K562 (cell line): ENCODE data around the gene SAP25. TPM values are rescaled to one million over a fixed set of nuclear protein-coding genes. Genes with fewer than 3 reads are reported as not detected.
"Not testable (repeated sequence)": the region's sequence is repeated elsewhere in the genome, so short reads cannot be mapped to it uniquely, and the experiment has no call there.

Experiments
- ATAC-seq: fragments of 200-7000 bp; cut with Tn5 transposase; 3 replicates; pipeline ENCODE4 v1.9.1; 2020; ENCODE audit warnings: moderate library complexity
- BruUV-seq: library from RNA; stranded (reverse); fragments of 400-500 nt; replicated peaks from 2 replicates; lab custom pipeline; 2021; lab: Mats Ljungman, UMichigan
- CTCF ChIA-PET: fragments of 300-600 bp; formaldehyde crosslinking; extraction: SDS; loops from one replicate; lab custom pipeline; 2021; ENCODE audit warnings: low intra/inter-chr PET ratio; lab: Yijun Ruan, JAX
- POLR2A ChIA-PET: fragments of 300-600, 350-650 bp; sonication (Branson Sonifier 250); formaldehyde crosslinking; extraction: SDS; loops from one replicate; lab custom pipeline; 2021; ENCODE audit warnings: antibody characterized with exemption, inconsistent platforms; lab: Yijun Ruan, JAX
- DNase-seq, 4 experiments: peaks; one replicate each; pipeline versions ENCODE4 v3.0.0 to v3.0.0-alpha.2; 2011 to 2018; ENCODE audit warnings: low spot score in 3 of 4, mixed read lengths in 3 of 4; ENCODE audit errors: extremely low read depth in 1 of 4
- FAIRE-seq: peaks from 2 replicates; lab custom pipeline; 2011; peaks lifted over from hg19 to GRCh38; lab: Jason Lieb, UNC
- H2AFZ ChIP-seq: 2 replicates; pipeline ENCODE4 v1.6.0; 2011; ENCODE audit warnings: low read depth, low read length, control low read depth, inconsistent platforms
- H3K27ac ChIP-seq: fragments of 200-600 bp; 3 replicates; pipeline ENCODE4 v1.8.0; 2011; ENCODE audit warnings: low read depth, mild to moderate bottlenecking, control low read depth, inconsistent platforms, low read length, moderate library complexity, mixed read lengths; ENCODE audit errors: extremely low read depth
- H3K27me3 ChIP-seq, 2 experiments: fragments of 300-600 bp in 1 of 2; 2 replicates in 1 of 2; 3 replicates in 1 of 2; pipeline versions ENCODE4 v1.6.0 to v1.8.0; 2011; ENCODE audit warnings: inconsistent platforms in 2 of 2, low read length in 2 of 2, mild to moderate bottlenecking in 1 of 2, mixed read lengths in 1 of 2, moderate library complexity in 1 of 2; ENCODE audit not compliant: control insufficient read depth in 2 of 2, insufficient read depth in 2 of 2
- H3K36me3 ChIP-seq: fragments of 300-600 bp; 3 replicates; pipeline ENCODE4 v1.8.0; 2011; ENCODE audit warnings: mild to moderate bottlenecking, low read length, inconsistent platforms; ENCODE audit not compliant: control insufficient read depth, insufficient read depth
- H3K4me1 ChIP-seq, 2 experiments: fragments of 200-600 bp in 1 of 2; replicated peaks in 1 of 2; 2 replicates in 1 of 2; 3 replicates in 1 of 2; pipeline versions ENCODE4 v1.5.1 to v1.8.0; 2011; ENCODE audit warnings: inconsistent platforms in 2 of 2, low read length in 2 of 2, mild to moderate bottlenecking in 1 of 2, mixed read lengths in 1 of 2, moderate library complexity in 1 of 2; ENCODE audit not compliant: control insufficient read depth in 2 of 2, insufficient read depth in 2 of 2
- H3K4me2 ChIP-seq: 2 replicates; pipeline ENCODE4 v1.6.1; 2011; ENCODE audit warnings: low read length, control low read depth, inconsistent platforms, mixed read lengths; ENCODE audit not compliant: insufficient read depth
- H3K4me3 ChIP-seq: fragments of 200-600 bp; sonication (generic), shearing (Covaris generic); 2 replicates; pipeline ENCODE4 v1.5.1; 2016; ENCODE audit warnings: control low read depth, inconsistent platforms
- H3K79me2 ChIP-seq: fragments of 200-600 bp; 3 replicates; pipeline ENCODE4 v1.8.0; 2011; ENCODE audit warnings: low read length, inconsistent platforms; ENCODE audit not compliant: control insufficient read depth, insufficient read depth
- H3K9ac ChIP-seq, 2 experiments: 2 replicates each; pipeline versions ENCODE4 v1.6.0 to v1.6.1; 2011; ENCODE audit warnings: low read depth in 2 of 2, low read length in 2 of 2, control low read depth in 1 of 2, inconsistent platforms in 1 of 2, mild to moderate bottlenecking in 1 of 2, mixed read lengths in 1 of 2; ENCODE audit not compliant: insufficient read depth in 1 of 2
- H3K9me1 ChIP-seq: one replicate; pipeline ENCODE4 v1.6.0; 2011; ENCODE audit warnings: inconsistent platforms, mild to moderate bottlenecking, low read length, moderate library complexity; ENCODE audit not compliant: control insufficient read depth, insufficient read depth
- H3K9me3 ChIP-seq: replicated peaks from 2 replicates; pipeline ENCODE4 v1.5.1; 2011; ENCODE audit warnings: low read depth, low read length, inconsistent platforms; ENCODE audit not compliant: control insufficient read depth, insufficient read depth
- H4K20me1 ChIP-seq: replicated peaks from 2 replicates; pipeline ENCODE4 v1.6.1; 2011; ENCODE audit warnings: low read length, inconsistent platforms, mixed read lengths; ENCODE audit not compliant: control insufficient read depth, insufficient read depth
- LCOR ChIP-seq: sonication (generic); formaldehyde crosslinking; IDR thresholded peaks from 2 replicates; pipeline ENCODE4 v1.8.0; 2022; ENCODE audit warnings: mild to moderate bottlenecking, missing genetic modification reagents
- NCOA1 ChIP-seq: fragments of 450-650 bp; IDR thresholded peaks from 2 replicates; pipeline ENCODE4 v1.6.1; 2016; ENCODE audit warnings: low read depth
- SIN3A ChIP-seq, 2 experiments: fragments of 150-350 bp in 1 of 2; IDR thresholded peaks; 2 replicates each; pipeline ENCODE4 v1.6.1; 2011 to 2016; ENCODE audit warnings: borderline replicate concordance in 2 of 2, low read depth in 2 of 2, low read length in 2 of 2, mild to moderate bottlenecking in 2 of 2, moderate library complexity in 2 of 2; ENCODE audit not compliant: control insufficient read depth in 1 of 2
- SMARCA4 ChIP-seq: fragments of 450-650 bp; IDR thresholded peaks from 2 replicates; pipeline ENCODE4 v1.6.1; 2016
- ZBTB5 ChIP-seq: fragments of 450-650 bp; IDR thresholded peaks from 2 replicates; pipeline ENCODE4 v1.6.1; 2017; ENCODE audit warnings: antibody characterized with exemption
- ZNF639 ChIP-seq, 2 experiments: fragments of 200-800 bp in 1 of 2; sonication (Bioruptor generic) in 1 of 2; sonication (generic) in 1 of 2; formaldehyde crosslinking in 1 of 2; IDR thresholded peaks in 1 of 2; conservative IDR thresholded peaks in 1 of 2; 2 replicates each; pipeline versions ENCODE4 v1.5.0 to v1.6.1; 2016 to 2020; ENCODE audit warnings: missing compliant biosample characterization in 1 of 2, missing genetic modification characterization in 1 of 2, missing genetic modification reagents in 1 of 2
- WGBS: fragments of 100-300 bp; shearing (Covaris generic); methylation state at CpG from one replicate; pipeline ENCODE4 v1.1.6; 2016; ENCODE audit warnings: low coverage, mixed read lengths; ENCODE audit not compliant: insufficient coverage; ENCODE audit errors: missing lambda C conversion rate; 5-methylcytosine and 5-hydroxymethylcytosine counted together
- in situ Hi-C: fragments of 300-500 bp; cut with MboI; formaldehyde crosslinking; loops from 4 replicates; pipeline ENCODE4 v1.15.0; 2018; ENCODE audit warnings: inconsistent platforms, mixed read lengths
- intact Hi-C: fragments of 100-400 bp; cut with micrococcal nuclease; formaldehyde crosslinking; loops from 2 replicates; pipeline ENCODE4 v1.14.2; 2022
- polyA plus RNA-seq, 8 experiments: library from polyadenylated mRNA; depleted of rRNA in 4 of 8; stranded (reverse) in 5 of 8; unstranded in 3 of 8; fragments of >200 nt; fragmentation: Nextera tagmentation in 2 of 8; fragmentation: Illumina TruSeq in 1 of 8; extraction: Ambion mirVana in 2 of 8; extraction: Trizol in 1 of 8; gene quantifications; 2 replicates each; pipeline versions ENCODE4 v1.2.1 to v1.2.3, GENCODE V29; 2011 to 2014; ENCODE audit warnings: inconsistent platforms in 1 of 8, missing spikeins in 1 of 8
- total RNA-seq, 7 experiments: library from RNA; depleted of rRNA in 6 of 7; stranded (reverse); fragments of >200 nt in 6 of 7; fragmentation: Illumina TruSeq in 2 of 7; extraction: Trizol in 2 of 7; gene quantifications; 2 replicates each; pipeline versions ENCODE4 v1.2.1 to v1.2.3, GENCODE V29; 2011 to 2021; ENCODE audit warnings: low replicate concordance in 1 of 7

Gene SAP25
- total and polyA plus RNA-seq, 9 of the 15 experiments (the other 6 are each of a cell fraction or from before 2014, with no cell fraction given), result 0.13 to 5.3 (median 0.78) TPM; not detected in 1

GRCh38 chr7:100552532-100552931 lies 21.2 kb downstream of the SAP25 start:
- H3K9me3 ChIP-seq, result no peaks in the 10 kb centered on the region
- H3K9ac ChIP-seq, result no peak overlapping the region
- no peaks in the 10 kb centered on the region for H3K9me1 ChIP-seq
- no peak overlapping the region for H3K4me3 ChIP-seq
- intact Hi-C loops (no loop called here), in situ Hi-C loops (loop anchor here (25.0 kb wide), 1 partner anchor 90 kb away; the partner anchor contains the start of gene SPACDR)
- no TSS peak for BruUV-seq
- FAIRE-seq (no peak), ATAC-seq (no peak), DNase-seq (no peak)
- peaks cover 76% of the 10 kb centered on the region for H3K36me3 ChIP-seq
- ChIA-PET CTCF (no interaction called here), POLR2A (interaction anchor here (0.9 to 2.1 kb wide), 2 partner anchors 10 to 17 kb away, joined by 3 to 14 read pairs; no protein-coding TSS in a partner anchor)
- peaks cover 10 to 23% of the 10 kb centered on the region in 2 experiments for H3K4me1 ChIP-seq
- TF ChIP-seq NCOA1 (no peak), SIN3A (IDR thresholded peaks at IDR 0.05; ENCODE audit: borderline replicate concordance in 2 of 2, control insufficient read depth in 1 of 2, low read depth in 2 of 2, low read length in 2 of 2) (no peak), SMARCA4 (no peak), ZNF639 (CRISPR knock-in tag; conservative IDR thresholded peaks at IDR 0.05 in 1 of 2, IDR thresholded peaks at IDR 0.05 in 1 of 2) (no peak), ZBTB5 (no peak), LCOR (CRISPR knock-in tag) (no peak)
- H3K4me2 ChIP-seq, result no peak overlapping the region
- whole genome bisulfite sequencing, result 94% methylated on average over 2 of the region's 2 CpGs
- H4K20me1 ChIP-seq, result no peaks in the 10 kb centered on the region
- no peak overlapping the region for H2AFZ ChIP-seq
- H3K79me2 ChIP-seq, result peaks cover 16% of the 10 kb centered on the region
- no peaks in the 10 kb centered on the region for H3K27me3 ChIP-seq
- no peak overlapping the region for H3K27ac ChIP-seq

- H3K9me1 ChIP-seq, BruUV-seq, H3K9ac ChIP-seq, H2AFZ ChIP-seq, intact Hi-C loops, FAIRE-seq, H3K4me3 ChIP-seq, in situ Hi-C loops, DNase-seq, ATAC-seq, H4K20me1 ChIP-seq, H3K27me3 ChIP-seq, H3K27ac ChIP-seq, H3K9me3 ChIP-seq: not testable (repeated sequence)
- H3K4me2 ChIP-seq, result peak overlapping the region; percentile 76; the same call in 1 of the 2 replicates
- H3K36me3 ChIP-seq, result peaks cover 48% of the 10 kb centered on the region
- H3K79me2 ChIP-seq, result peaks cover 54% of the 10 kb centered on the region
- POLR2A ChIA-PET, result interaction anchor here (0.6 to 2.5 kb wide), 4 partner anchors 10 to 118 kb away, joined by 3 to 11 read pairs (median 4); no protein-coding TSS in a partner anchor
- peaks cover 24 to 51% of the 10 kb centered on the region in 2 experiments for H3K4me1 ChIP-seq
- 49% methylated on average over 5 of the region's 5 CpGs for WGBS
- CTCF ChIA-PET, result interaction anchor here (0.8 kb wide), 1 partner anchor 66 kb away, joined by 3 read pairs; no protein-coding TSS in a partner anchor
These were observed 25.3 kb downstream of the SAP25 start for GRCh38 chr7:100548446-100548845.
